Measurements from ENCODE around the gene GNPTG. TPM values are rescaled to one million over a fixed set of nuclear protein-coding genes. Genes with fewer than 3 reads are reported as not detected.

GNPTG gene
- total RNA-seq, 1 donor, result 56.0 TPM

DNA sequence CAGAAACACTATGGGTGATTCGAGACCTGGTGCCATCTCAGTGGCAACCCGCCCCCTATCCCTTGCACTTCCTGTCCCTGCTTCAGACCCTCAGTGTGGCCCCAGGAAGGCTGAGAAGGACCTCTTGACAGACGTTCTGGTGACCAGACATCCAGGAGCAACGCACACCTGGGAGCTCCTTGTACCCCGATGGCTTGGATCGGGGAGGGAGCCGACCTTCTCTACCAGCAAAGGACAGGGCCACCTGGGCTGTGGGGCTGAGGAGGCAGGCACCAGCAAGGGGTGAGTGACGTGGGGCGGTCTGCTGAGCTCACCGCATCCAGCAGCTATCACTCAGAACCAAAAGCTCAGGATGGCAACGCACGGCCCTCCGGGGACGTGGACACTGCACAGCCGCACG lies 35.6 kb downstream of the GNPTG start:
- no peak for DNase-seq (ENCODE audit: low read depth in 2 of 3, low spot score in 2 of 3)

DNA sequence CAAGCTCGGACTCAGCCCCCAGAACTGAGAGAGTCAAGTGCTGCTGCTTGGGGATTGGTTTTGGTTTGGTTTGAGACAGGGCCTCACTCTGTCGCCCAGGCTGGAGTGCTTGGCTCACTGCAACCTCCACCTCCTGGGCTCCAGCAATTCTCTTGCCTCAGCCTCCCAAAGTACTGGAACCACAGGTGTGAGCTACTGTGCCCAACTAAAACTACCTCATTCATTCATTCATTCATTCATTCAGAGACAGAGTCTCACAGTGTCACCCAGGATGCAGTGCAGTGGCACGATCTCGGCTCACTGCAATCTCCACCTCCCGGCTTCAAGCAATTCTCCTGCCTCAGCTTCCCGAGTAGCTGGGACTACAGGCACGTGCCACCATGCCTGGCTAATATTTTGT lies 38.0 kb downstream of the GNPTG start:
- DNase-seq (ENCODE audit: low read depth in 2 of 3, low spot score in 2 of 3), result no peak

DNA sequence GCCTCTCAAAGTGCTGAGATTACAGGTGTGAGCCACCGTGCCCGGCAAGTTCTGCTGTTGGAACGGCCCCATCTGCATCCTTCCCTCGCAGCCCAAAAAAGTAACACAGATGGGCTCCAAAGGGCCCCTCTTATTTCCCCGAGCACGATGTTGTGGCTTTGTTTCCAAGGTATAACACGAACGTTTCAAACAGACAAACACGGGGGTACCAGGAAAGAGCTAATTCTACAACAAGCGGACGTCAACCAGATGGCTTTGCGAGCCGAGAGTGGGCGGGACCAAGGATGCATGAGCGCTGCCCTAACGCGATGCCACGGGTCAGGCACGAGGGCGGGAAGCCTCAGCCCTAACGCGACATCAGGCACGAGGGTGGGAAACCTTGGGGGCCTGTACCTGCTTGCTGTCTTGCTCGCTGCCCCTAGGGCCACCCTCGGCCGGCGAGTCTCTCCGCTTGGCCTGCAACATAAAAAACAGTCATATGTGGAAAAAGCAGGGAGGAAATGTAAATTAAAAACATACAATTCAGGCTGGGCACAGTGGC lies 38.6 kb downstream of the GNPTG start:
- no peak for DNase-seq (ENCODE audit: low read depth in 2 of 3, low spot score in 2 of 3)

DNA sequence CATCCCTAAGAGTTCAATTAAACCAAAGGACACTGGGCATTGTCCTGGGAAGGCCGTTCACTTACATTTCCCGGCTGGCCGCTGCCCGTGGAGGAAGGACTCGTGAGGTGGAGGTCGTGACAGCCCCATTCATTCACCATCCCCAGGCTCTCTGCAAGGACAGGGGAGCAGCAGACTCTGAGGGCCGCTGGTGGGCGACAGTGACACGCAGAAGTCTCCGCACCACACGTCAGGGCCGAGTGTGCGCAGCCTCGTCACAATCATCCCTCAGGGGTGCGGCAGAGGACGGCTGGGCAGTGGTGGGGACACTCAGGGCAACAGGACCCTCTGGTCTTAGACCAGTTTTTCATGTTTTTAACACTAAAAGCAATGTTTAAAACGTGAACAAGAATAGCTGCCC lies 41.1 kb downstream of the GNPTG start:
- no peak for DNase-seq (ENCODE audit: low read depth in 2 of 3, low spot score in 2 of 3)

DNA sequence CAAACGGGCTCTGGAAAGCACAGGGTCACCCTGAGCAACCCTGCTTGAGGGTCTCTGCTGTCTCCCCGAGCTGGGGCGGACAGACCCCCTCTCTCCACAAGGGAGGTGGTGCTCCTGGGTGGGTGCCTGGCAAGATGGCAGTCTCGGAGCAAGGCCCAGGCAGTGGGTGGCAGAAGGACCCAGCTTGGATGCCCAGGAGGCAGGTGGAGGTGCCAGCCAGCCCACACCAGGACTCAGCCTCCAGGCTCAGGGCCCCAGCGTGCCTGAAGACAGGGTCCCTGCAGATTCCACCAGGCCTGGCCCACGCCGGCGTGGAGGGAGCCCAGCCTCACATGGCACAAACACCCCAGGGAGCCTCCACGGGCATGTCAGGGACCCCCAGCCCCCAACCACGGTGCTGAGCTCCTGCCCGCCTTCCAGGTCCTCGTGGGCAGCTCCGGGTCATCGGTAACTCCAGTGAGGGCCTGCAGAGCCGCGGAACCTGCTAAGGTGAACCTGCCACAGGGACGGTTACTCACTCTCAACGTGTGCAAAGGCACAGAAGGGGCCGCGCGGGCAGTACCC lies 42.0 kb downstream of the GNPTG start:
- no peak for DNase-seq (ENCODE audit: low read depth in 2 of 3, low spot score in 2 of 3)

DNA sequence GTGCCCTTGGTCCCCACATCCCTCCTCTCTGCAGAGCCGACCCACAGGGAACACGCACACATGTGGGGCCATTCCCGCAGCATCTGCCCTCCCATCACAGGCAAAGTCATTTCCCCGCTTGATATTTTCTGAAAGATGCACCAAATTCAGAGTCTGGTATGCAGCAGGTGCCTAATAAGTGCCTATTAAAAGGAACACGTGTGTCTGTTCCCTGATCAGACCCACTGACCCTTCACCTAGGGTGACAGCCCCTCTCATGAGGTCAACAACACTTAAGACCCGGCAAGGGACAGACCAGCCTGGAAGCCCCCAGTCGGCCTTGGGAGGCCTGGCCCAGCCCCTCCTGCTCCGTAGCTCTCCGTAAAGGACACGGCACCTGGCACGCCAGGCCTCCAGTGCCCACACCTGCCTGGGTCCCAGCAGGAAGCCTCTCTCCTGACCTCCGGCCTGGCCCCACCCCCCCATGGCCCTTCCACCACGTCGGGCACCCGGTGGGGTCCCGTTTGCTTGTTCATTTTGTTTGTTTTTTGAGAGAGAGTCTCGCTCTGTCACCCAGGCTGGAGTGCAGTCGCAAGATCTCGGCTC lies 42.7 kb downstream of the GNPTG start:
- no peak for DNase-seq (ENCODE audit: low read depth in 2 of 3, low spot score in 2 of 3)

DNA sequence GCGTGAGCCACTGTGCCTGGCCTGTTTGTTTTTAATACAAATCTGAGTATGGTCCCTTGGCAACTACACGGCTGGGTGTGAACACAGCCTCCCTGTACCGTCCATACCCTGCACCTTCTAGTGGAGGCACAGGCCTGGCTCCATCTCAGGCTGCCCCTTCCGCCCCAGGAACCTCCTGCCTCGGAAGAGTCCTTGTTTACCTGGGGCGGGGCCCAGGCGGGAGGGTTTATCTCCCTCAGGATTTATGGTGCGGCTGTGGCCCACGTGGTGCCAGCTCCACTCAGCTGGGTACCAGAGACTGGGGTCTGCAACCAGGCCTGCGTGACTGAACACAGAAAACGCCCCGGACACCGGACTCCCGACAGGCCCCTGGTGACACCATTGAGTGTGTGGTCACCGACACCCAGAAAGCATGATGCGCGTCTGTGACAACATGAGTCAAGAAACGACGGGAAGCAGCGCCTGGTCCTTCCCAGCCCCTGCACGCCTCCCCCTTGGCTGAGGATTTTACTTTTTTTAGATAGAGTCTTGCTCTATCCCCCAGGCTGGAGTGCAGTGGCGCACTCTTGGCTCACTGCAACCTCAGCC lies 43.8 kb downstream of the GNPTG start:
- no peak for DNase-seq (ENCODE audit: low read depth in 2 of 3, low spot score in 2 of 3)

DNA sequence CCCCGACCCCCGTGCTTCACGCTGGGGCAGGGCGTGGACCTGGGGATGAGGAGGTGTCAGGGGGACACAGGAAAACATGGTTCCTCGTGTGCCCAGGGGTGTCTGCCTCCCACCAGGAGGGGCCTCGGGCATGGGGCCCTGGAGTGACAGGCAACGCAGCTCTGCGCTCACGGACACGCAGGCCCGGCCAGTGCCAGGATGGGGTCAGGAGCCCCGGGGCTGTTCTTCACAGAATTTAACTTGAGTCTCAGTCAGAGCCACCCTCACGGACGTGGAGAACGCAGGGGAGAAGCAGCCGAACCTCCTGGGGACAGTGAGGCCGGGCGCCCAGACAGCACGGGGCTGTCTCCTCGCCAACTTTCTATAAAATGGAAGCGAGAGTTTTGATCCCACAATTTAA lies 46.0 kb downstream of the GNPTG start:
- DNase-seq (ENCODE audit: low read depth in 2 of 3, low spot score in 2 of 3), result no peak

DNA sequence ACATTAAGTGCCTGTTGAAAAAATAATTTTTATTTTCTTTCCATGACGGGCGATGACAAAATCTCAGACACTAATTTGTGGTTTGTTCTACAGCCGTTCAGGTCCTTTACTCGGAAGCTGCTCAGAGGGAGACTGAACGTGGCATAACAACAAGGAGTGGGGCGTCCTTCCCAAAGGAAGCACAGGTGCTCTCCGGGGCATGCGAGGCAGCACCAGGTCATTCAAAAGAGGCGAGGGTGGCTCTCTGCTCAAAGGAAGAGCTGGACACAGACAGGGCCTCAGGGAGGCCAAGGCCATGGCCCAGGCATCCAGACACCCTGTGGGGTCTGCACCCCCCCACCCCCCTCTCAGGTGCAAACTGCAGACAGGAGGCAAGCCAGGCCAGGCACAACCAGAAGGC lies 46.6 kb downstream of the GNPTG start:
- no peak for DNase-seq (ENCODE audit: low read depth in 2 of 3, low spot score in 2 of 3)

DNA sequence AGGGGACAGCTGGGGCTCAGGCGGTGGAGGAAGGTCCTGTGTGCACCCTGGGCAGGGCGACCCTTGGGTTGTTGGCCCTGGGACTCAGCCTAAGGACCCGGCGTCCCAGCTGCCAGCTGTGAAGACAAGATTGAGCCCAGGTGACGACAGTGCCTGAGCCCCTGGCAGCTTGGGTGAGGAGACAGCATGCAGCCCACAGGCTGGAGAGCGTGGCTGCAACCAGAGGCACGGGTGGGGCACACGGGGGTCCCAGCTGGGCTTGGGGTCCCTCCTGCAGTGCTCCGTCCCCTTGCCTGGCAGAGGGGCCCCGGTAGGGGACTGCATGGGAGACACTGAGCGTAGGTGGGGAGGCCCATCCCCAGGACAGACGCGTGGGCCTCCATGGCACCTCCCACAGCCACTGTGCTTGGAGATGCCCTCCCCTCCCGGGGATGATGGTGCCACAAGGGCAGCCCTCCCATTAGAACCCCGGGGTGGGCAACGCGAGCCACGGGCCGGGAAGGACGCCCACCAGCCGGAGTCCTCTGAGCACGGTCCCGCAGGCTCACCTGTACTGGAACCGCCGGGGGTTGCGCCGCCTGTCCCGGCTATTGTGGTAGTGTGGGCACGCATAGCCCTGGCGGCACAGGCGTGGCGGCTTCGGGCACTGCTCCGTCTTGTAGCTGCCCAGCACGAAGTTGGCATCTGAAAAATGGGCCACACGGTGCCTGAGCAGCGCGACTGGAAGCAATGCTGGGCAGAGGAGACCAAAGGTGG lies 47.3 kb downstream of the GNPTG start:
- no peak for DNase-seq (ENCODE audit: low read depth in 2 of 3, low spot score in 2 of 3)

DNA sequence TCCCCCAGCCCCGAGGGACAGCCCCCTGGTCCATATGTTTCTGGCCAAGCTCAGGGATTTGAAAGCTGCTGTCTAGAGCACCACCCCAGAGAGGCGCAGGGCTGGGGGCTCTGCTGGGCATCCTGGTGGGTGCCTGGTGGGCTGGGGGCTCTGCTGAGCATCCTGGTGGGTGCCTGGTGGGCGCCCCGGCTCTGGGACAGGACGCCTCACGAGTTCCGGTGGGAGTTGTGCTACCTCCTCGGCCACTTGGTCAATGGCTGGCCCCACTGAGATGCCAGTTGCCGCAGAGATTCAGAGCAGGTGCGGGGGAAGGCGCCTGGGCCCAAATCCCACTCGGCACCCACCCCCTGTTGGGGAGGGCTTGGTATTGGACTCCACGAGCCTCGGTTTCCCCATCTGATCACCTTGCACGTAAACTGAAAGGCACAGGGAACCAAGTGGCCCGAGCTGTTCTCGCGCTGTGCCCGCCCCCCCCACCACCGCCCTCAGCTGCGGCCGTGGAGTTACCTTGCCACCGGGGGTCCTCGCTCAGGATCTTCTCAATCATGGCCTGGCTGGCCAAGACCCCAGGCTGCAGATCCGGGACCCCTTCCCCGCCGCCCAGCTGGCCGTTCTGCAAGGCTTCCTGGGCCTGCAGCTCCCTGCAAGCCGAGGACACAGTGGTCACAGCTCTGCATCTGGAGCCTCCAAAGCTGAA lies 49.5 kb downstream of the GNPTG start:
- DNase-seq (ENCODE audit: low read depth in 2 of 3, low spot score in 2 of 3), result no peak

DNA sequence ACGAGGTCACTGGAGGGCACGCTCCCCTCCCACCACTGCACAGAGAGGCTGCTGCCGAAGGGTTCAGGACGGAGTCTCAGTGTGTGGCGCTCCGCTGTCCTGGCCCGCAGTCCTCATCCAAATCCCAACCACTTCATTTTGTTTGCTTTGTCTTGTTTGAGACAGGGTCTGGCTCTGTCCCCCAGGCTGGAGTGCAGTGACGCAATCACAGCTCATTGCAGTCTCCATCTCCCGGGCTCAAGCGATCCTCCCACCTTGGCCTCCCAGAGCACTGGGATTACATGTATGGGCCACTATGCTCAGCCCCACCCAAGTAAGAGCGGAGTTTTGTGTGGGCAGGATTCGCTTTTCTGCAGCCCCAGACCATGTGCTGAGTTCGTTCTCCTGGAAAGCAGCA lies 50.0 kb downstream of the GNPTG start:
- DNase-seq (ENCODE audit: low read depth in 2 of 3, low spot score in 2 of 3), result no peak

DNA sequence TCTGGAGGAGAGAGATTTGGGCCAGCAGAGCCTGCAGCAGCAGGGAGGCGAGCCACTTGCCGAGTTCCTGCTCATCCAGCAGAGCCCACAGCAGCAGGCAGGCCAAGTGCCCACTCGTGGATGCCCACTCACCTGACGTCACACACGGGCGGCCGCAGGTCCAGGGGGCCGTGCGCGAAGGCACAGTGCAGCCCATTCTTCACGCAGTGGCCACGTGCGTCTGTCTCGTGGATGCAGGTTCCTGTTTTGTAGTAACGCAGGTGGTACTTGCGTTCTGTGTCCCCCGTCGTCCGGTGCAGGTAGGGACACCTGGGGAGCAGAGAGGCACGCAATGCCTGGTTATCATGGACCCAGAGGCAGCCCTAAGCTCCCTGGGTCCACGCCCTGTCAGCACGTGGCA lies 51.3 kb downstream of the GNPTG start:
- no peak for DNase-seq (ENCODE audit: low read depth in 2 of 3, low spot score in 2 of 3)

DNA sequence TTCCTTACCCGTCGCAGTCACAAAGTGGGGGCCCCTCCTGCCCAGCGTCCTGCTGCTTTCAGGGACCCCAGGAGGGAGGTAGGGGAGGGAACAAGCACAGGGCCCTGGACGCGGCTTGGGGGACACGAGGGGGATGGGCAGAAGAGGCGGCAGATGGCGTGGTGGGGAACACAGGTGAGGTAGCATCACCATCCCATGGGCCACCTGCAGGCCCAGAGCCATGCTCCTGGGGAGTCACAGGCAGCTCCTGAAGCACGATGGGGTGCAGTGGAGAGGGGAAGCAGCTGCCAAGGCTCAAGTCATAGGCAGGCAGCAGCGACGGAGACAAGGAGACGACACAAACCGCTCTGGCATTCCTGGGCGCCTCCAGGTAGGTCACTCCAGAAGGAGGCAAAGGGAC lies 52.0 kb downstream of the GNPTG start:
- DNase-seq (ENCODE audit: low read depth in 2 of 3, low spot score in 2 of 3), result no peak

DNA sequence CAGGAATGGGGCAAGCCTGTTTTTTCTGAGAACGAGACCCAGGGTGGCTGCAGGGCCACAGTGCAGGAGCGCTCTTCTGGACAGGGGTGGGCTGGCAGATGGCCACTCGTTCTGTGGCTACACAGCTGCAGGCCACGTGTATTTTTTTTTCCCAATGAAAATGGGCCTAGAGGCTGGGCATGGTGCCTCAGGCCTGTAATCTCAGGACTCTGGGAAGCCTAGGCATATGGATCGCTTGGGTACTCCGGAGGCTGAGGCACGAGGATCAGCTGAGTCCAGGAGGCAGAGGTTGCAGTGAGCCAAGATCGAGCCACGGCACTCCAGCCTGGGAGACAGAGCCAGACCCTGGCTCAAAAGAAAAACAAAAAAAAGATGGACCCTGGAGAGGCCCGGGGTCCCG lies 56.0 kb downstream of the GNPTG start:
- no peak for DNase-seq (ENCODE audit: low read depth in 2 of 3, low spot score in 2 of 3)

DNA sequence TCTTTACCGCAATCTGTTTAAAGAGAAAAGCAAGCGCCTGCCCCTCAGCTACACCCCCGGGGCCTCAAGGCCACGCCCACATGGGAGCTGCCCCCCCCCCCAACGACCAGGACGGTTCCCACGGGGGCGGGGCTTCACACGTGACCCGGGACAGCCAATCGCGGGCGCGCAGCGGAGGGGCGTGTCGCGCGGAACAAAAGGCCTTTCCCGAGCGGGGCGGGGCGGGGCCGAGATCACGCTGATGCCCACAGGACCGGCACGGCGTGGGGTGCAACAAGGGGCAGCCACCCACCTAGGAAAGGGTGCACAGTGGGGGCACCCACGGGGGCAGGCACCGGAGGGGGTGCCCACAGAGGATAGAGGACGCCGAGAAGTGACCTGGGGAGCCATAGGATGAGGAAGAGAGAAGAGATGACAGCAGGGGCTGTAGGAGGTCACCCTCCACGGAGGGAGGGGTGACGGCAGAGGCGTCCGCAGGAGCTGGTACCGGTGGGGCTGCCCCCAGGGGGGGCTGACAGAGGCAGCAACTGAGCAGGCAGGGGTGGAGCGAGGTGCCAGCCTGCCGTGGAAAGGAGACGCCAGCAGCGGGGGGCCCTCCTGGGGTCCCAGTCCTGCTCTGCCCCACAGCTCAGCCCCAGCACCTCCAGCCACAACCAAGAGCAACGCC lies 56.6 kb downstream of the GNPTG start:
- DNase-seq (ENCODE audit: low read depth in 2 of 3, low spot score in 2 of 3), result peak; percentile 90 to 94 (median 92)

DNA sequence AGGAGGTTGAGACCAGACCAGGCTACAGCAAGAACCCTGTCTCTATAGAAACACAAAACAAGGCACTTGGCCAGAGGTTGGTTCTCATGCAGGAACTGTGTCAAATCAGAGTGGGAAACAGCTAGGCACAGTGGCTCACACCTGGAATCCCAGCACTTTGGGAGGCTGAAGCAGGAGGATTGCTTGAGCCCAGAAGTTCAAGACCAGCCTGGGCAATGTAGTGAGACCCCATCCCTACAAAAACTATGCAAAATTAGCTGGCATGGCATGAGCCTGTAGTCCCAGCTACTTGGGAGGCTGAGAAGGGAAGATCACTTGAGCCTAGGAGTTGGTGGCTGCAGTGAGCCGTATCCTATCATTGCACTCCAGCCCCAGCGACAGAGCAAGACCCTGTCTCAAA lies 61.1 kb downstream of the GNPTG start:
- DNase-seq (ENCODE audit: low read depth in 2 of 3, low spot score in 2 of 3), result no peak
